Measurements from ENCODE around the gene TPO.
"Not testable (repeated sequence)": the region's sequence is repeated elsewhere in the genome, so short reads cannot be mapped to it uniquely, and the experiment has no call there.

TPO gene

GRCh38 chr2:1561811-1562421, 148.7 kb downstream of the TPO start:
- DNase-seq, result no peak

- no peak for DNase-seq
These were observed 150.0 kb downstream of the TPO start for GRCh38 chr2:1563084-1563857.

- DNase-seq, result no peak
These were observed 151.0 kb downstream of the TPO start for GRCh38 chr2:1563943-1564891.

- DNase-seq, result no peak
These were observed 154.5 kb downstream of the TPO start for GRCh38 chr2:1567556-1568344.

GRCh38 chr2:1568345-1568668, 155.0 kb downstream of the TPO start:
- not testable (repeated sequence) for DNase-seq

- no peak for DNase-seq
These were observed 156.7 kb downstream of the TPO start for GRCh38 chr2:1569879-1570450.

- no peak for DNase-seq
These were observed 158.5 kb downstream of the TPO start for GRCh38 chr2:1571477-1572417.

GRCh38 chr2:1572638-1573037, 159.4 kb downstream of the TPO start:
- DNase-seq, result no peak

- DNase-seq, result no peak
These were observed 164.6 kb downstream of the TPO start for GRCh38 chr2:1577846-1578245.

- DNase-seq, result not testable (repeated sequence)
These were observed 168.1 kb downstream of the TPO start for GRCh38 chr2:1581257-1581964.

GRCh38 chr2:1581965-1582625, 168.8 kb downstream of the TPO start:
- no peak for DNase-seq

GRCh38 chr2:1582891-1583341, 169.7 kb downstream of the TPO start:
- no peak for DNase-seq

GRCh38 chr2:1584051-1584531, 170.8 kb downstream of the TPO start:
- no peak for DNase-seq

- no peak for DNase-seq
These were observed 171.6 kb downstream of the TPO start for GRCh38 chr2:1584691-1585485.

GRCh38 chr2:1585635-1586034, 172.4 kb downstream of the TPO start:
- no peak for DNase-seq

- DNase-seq, result no peak
These were observed 173.1 kb downstream of the TPO start for GRCh38 chr2:1586251-1586922.

GRCh38 chr2:1586923-1587840, 173.9 kb downstream of the TPO start:
- DNase-seq, result no peak
